K562 (cell line): ENCODE results near the gene CNDP2. TPM values are rescaled to one million over a fixed set of nuclear protein-coding genes. Genes with fewer than 3 reads are reported as not detected.

ENCODE experiments used
- ATAC-seq: fragments of 200-7000 bp; cut with Tn5 transposase; 3 replicates; pipeline ENCODE4 v1.9.1; 2020; ENCODE audit warnings: moderate library complexity
- BruUV-seq: library from RNA; stranded (reverse); fragments of 400-500 nt; replicated peaks from 2 replicates; lab custom pipeline; 2021; lab: Mats Ljungman, UMichigan
- CTCF ChIA-PET: fragments of 300-600 bp; formaldehyde crosslinking; extraction: SDS; loops from one replicate; lab custom pipeline; 2021; ENCODE audit warnings: low intra/inter-chr PET ratio; lab: Yijun Ruan, JAX
- POLR2A ChIA-PET: fragments of 300-600, 350-650 bp; sonication (Branson Sonifier 250); formaldehyde crosslinking; extraction: SDS; loops from one replicate; lab custom pipeline; 2021; ENCODE audit warnings: antibody characterized with exemption, inconsistent platforms; lab: Yijun Ruan, JAX
- DNase-seq, 4 experiments: peaks; one replicate each; pipeline versions ENCODE4 v3.0.0 to v3.0.0-alpha.2; 2011 to 2018; ENCODE audit warnings: low spot score in 3 of 4, mixed read lengths in 3 of 4; ENCODE audit errors: extremely low read depth in 1 of 4
- FAIRE-seq: peaks from 2 replicates; lab custom pipeline; 2011; peaks lifted over from hg19 to GRCh38; lab: Jason Lieb, UNC
- H2AFZ ChIP-seq: 2 replicates; pipeline ENCODE4 v1.6.0; 2011; ENCODE audit warnings: low read depth, low read length, control low read depth, inconsistent platforms
- H3K27ac ChIP-seq: fragments of 200-600 bp; 3 replicates; pipeline ENCODE4 v1.8.0; 2011; ENCODE audit warnings: low read depth, mild to moderate bottlenecking, control low read depth, inconsistent platforms, low read length, moderate library complexity, mixed read lengths; ENCODE audit errors: extremely low read depth
- H3K27me3 ChIP-seq, 2 experiments: fragments of 300-600 bp in 1 of 2; 2 replicates in 1 of 2; 3 replicates in 1 of 2; pipeline versions ENCODE4 v1.6.0 to v1.8.0; 2011; ENCODE audit warnings: inconsistent platforms in 2 of 2, low read length in 2 of 2, mild to moderate bottlenecking in 1 of 2, mixed read lengths in 1 of 2, moderate library complexity in 1 of 2; ENCODE audit not compliant: control insufficient read depth in 2 of 2, insufficient read depth in 2 of 2
- H3K36me3 ChIP-seq: fragments of 300-600 bp; 3 replicates; pipeline ENCODE4 v1.8.0; 2011; ENCODE audit warnings: mild to moderate bottlenecking, low read length, inconsistent platforms; ENCODE audit not compliant: control insufficient read depth, insufficient read depth
- H3K4me1 ChIP-seq, 2 experiments: fragments of 200-600 bp in 1 of 2; replicated peaks in 1 of 2; 2 replicates in 1 of 2; 3 replicates in 1 of 2; pipeline versions ENCODE4 v1.5.1 to v1.8.0; 2011; ENCODE audit warnings: inconsistent platforms in 2 of 2, low read length in 2 of 2, mild to moderate bottlenecking in 1 of 2, mixed read lengths in 1 of 2, moderate library complexity in 1 of 2; ENCODE audit not compliant: control insufficient read depth in 2 of 2, insufficient read depth in 2 of 2
- H3K4me2 ChIP-seq: 2 replicates; pipeline ENCODE4 v1.6.1; 2011; ENCODE audit warnings: low read length, control low read depth, inconsistent platforms, mixed read lengths; ENCODE audit not compliant: insufficient read depth
- H3K4me3 ChIP-seq: fragments of 200-600 bp; sonication (generic), shearing (Covaris generic); 2 replicates; pipeline ENCODE4 v1.5.1; 2016; ENCODE audit warnings: control low read depth, inconsistent platforms
- H3K79me2 ChIP-seq: fragments of 200-600 bp; 3 replicates; pipeline ENCODE4 v1.8.0; 2011; ENCODE audit warnings: low read length, inconsistent platforms; ENCODE audit not compliant: control insufficient read depth, insufficient read depth
- H3K9ac ChIP-seq, 2 experiments: 2 replicates each; pipeline versions ENCODE4 v1.6.0 to v1.6.1; 2011; ENCODE audit warnings: low read depth in 2 of 2, low read length in 2 of 2, control low read depth in 1 of 2, inconsistent platforms in 1 of 2, mild to moderate bottlenecking in 1 of 2, mixed read lengths in 1 of 2; ENCODE audit not compliant: insufficient read depth in 1 of 2
- H3K9me1 ChIP-seq: one replicate; pipeline ENCODE4 v1.6.0; 2011; ENCODE audit warnings: inconsistent platforms, mild to moderate bottlenecking, low read length, moderate library complexity; ENCODE audit not compliant: control insufficient read depth, insufficient read depth
- H3K9me3 ChIP-seq: replicated peaks from 2 replicates; pipeline ENCODE4 v1.5.1; 2011; ENCODE audit warnings: low read depth, low read length, inconsistent platforms; ENCODE audit not compliant: control insufficient read depth, insufficient read depth
- H4K20me1 ChIP-seq: replicated peaks from 2 replicates; pipeline ENCODE4 v1.6.1; 2011; ENCODE audit warnings: low read length, inconsistent platforms, mixed read lengths; ENCODE audit not compliant: control insufficient read depth, insufficient read depth
- JUND ChIP-seq, 2 experiments: IDR thresholded peaks; 2 replicates in 1 of 2; 3 replicates in 1 of 2; pipeline ENCODE4 v1.6.1; 2011; ENCODE audit warnings: borderline replicate concordance in 2 of 2, low read depth in 2 of 2, low read length in 2 of 2, improper control_type of control experiment in 1 of 2, missing biosample characterization in 1 of 2, missing genetic modification characterization in 1 of 2, missing genetic modification reagents in 1 of 2
- POLR2AphosphoS2 ChIP-seq: IDR thresholded peaks from 2 replicates; pipeline ENCODE4 v1.6.1; 2012; ENCODE audit warnings: low read length, improper control_type of control experiment
- WGBS: fragments of 100-300 bp; shearing (Covaris generic); methylation state at CpG from one replicate; pipeline ENCODE4 v1.1.6; 2016; ENCODE audit warnings: low coverage, mixed read lengths; ENCODE audit not compliant: insufficient coverage; ENCODE audit errors: missing lambda C conversion rate; 5-methylcytosine and 5-hydroxymethylcytosine counted together
- in situ Hi-C: fragments of 300-500 bp; cut with MboI; formaldehyde crosslinking; loops from 4 replicates; pipeline ENCODE4 v1.15.0; 2018; ENCODE audit warnings: inconsistent platforms, mixed read lengths
- intact Hi-C: fragments of 100-400 bp; cut with micrococcal nuclease; formaldehyde crosslinking; loops from 2 replicates; pipeline ENCODE4 v1.14.2; 2022
- polyA plus RNA-seq, 8 experiments: library from polyadenylated mRNA; depleted of rRNA in 4 of 8; stranded (reverse) in 5 of 8; unstranded in 3 of 8; fragments of >200 nt; fragmentation: Nextera tagmentation in 2 of 8; fragmentation: Illumina TruSeq in 1 of 8; extraction: Ambion mirVana in 2 of 8; extraction: Trizol in 1 of 8; gene quantifications; 2 replicates each; pipeline versions ENCODE4 v1.2.1 to v1.2.3, GENCODE V29; 2011 to 2014; ENCODE audit warnings: inconsistent platforms in 1 of 8, missing spikeins in 1 of 8
- total RNA-seq, 7 experiments: library from RNA; depleted of rRNA in 6 of 7; stranded (reverse); fragments of >200 nt in 6 of 7; fragmentation: Illumina TruSeq in 2 of 7; extraction: Trizol in 2 of 7; gene quantifications; 2 replicates each; pipeline versions ENCODE4 v1.2.1 to v1.2.3, GENCODE V29; 2011 to 2021; ENCODE audit warnings: low replicate concordance in 1 of 7
- TF ChIP-seq, protein P1 (sequence below), 2 experiments: IDR thresholded peaks; 2 replicates each; pipeline ENCODE4 v1.6.1; 2011; ENCODE audit warnings: borderline replicate concordance in 1 of 2, control low read depth in 1 of 2, low read depth in 1 of 2, low read length in 1 of 2, mild to moderate bottlenecking in 1 of 2, mixed read lengths in 1 of 2, moderate library complexity in 1 of 2; ENCODE audit not compliant: insufficient read depth in 1 of 2, insufficient read length in 1 of 2, poor library complexity in 1 of 2, severe bottlenecking in 1 of 2; ENCODE audit errors: extremely low read depth in 1 of 2
- TF ChIP-seq, protein P2 (sequence below): sonication (generic); formaldehyde crosslinking; IDR thresholded peaks from 2 replicates; pipeline ENCODE4 v1.5.0; 2020; ENCODE audit warnings: missing genetic modification reagents

Gene CNDP2
- total and polyA plus RNA-seq, 9 of the 15 experiments (the other 6 are each of a cell fraction or from before 2014, with no cell fraction given), result 34.1 to 128 (median 53.8) TPM

DNA sequence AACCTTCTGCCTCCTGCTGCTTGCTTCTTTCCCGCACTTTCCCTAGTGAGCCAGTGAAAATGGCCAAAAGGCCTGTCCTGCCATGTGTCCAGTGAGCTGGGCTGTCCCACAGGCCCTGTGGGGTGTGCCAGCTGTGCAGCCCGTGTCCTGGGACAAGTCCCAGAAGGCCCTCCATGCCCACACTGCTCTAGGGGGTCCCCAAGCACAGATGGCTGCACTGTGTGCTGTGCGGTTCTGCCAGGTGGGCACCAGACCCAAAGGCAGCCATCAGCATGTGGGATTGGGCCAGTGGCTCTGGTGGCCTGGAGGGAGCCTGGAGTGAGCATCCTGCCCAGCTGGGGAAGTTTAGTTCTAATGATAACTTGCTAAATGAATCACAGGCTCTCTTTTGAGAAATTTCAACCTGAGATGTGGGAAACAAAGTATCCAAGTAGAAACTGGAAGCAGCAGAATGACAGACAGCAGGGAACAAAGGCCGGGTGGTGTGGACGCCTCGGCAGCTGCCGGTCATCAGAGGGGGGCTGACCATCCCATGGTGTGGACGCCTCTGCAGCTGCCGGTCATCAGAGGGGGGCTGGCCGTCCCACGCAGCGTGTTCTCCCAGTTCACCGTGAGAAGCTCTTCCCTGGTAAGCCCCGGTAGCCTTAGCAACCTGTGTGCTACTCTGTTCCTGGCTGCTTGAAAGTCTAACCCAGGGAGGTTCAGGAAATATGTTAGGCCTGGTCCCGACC lies 9.9 kb upstream of the CNDP2 start (continued):
- TF ChIP-seq POLR2AphosphoS2, result no peak
- TF ChIP-seq, protein P1, sequence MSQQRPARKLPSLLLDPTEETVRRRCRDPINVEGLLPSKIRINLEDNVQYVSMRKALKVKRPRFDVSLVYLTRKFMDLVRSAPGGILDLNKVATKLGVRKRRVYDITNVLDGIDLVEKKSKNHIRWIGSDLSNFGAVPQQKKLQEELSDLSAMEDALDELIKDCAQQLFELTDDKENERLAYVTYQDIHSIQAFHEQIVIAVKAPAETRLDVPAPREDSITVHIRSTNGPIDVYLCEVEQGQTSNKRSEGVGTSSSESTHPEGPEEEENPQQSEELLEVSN (IDR thresholded peaks at IDR 0.05; ENCODE audit: borderline replicate concordance in 1 of 2, extremely low read depth in 1 of 2, insufficient read depth in 1 of 2, insufficient read length in 1 of 2, low read depth in 1 of 2, low read length in 1 of 2, poor library complexity in 1 of 2, severe bottlenecking in 1 of 2), result no peak

DNA sequence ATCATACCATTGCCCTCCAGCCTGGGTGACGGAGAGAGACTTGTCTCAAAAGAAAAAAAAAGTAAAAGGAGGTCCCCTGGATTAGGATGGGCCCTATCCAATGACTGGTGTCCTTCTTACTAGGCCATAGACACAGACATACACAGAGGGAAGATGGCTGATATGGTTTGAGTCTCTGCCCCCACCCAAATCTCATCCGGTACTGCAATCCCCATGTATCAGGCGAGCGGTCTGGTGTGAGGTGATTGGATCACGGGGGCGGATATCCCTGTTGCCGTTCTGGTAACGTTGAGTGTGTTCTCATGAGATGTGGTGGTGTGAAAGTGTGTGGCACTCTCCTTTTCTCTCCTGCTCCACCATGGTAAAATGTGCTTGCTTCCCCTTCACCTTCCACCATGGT lies 7.8 kb upstream of the CNDP2 start:
- Histone ChIP-seq H3K27ac (peak overlapping the region; percentile 62), H3K9me1 (no peaks in the 10 kb centered on the region), H3K27me3 (no peaks in the 10 kb centered on the region), H2AFZ (peak overlapping the region; percentile 85), H3K4me3 (no peak overlapping the region), H3K4me2 (peak overlapping the region; percentile 70), H3K79me2 (no peaks in the 10 kb centered on the region), H3K36me3 (no peaks in the 10 kb centered on the region), H4K20me1 (no peaks in the 10 kb centered on the region), H3K9me3 (no peaks in the 10 kb centered on the region), H3K9ac (peak overlapping the region in 1 of 2 experiments; percentile 23; a peak in 1 of 4 replicates), H3K4me1 (peaks cover 11 to 12% of the 10 kb centered on the region in 2 experiments; a peak in 3 of 5 replicates)
- no TSS peak for BruUV-seq
- WGBS, result 8% methylated on average over 6 of the region's 8 CpGs
- ChIA-PET CTCF (no interaction called here), POLR2A (no interaction called here)
- ATAC-seq (peak; percentile 89), DNase-seq (peak; percentile 20 to 53 (median 36)), FAIRE-seq (peak; percentile 54)
- in situ Hi-C loops, result no loop called here
- intact Hi-C loops, result no loop called here
- no peak for TF ChIP-seq JUND (IDR thresholded peaks at IDR 0.05; ENCODE audit: borderline replicate concordance, low read depth, low read length)
- no peak for TF ChIP-seq JUND (tag; IDR thresholded peaks at IDR 0.05; ENCODE audit: borderline replicate concordance, low read depth, low read length)
- TF ChIP-seq, protein P2, sequence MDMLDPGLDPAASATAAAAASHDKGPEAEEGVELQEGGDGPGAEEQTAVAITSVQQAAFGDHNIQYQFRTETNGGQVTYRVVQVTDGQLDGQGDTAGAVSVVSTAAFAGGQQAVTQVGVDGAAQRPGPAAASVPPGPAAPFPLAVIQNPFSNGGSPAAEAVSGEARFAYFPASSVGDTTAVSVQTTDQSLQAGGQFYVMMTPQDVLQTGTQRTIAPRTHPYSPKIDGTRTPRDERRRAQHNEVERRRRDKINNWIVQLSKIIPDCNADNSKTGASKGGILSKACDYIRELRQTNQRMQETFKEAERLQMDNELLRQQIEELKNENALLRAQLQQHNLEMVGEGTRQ (CRISPR knock-in tag), result no peak
